DMS53 (cell line): ENCODE results near the gene RABGAP1.

Experiments
- DNase-seq: peaks from one replicate; lab custom pipeline; 2025; lab: John Stamatoyannopoulos, UW

RABGAP1 gene

GRCh38 chr9:123083680-123084079, 142.9 kb downstream of the RABGAP1 start:
- DNase-seq: no peak

DNA sequence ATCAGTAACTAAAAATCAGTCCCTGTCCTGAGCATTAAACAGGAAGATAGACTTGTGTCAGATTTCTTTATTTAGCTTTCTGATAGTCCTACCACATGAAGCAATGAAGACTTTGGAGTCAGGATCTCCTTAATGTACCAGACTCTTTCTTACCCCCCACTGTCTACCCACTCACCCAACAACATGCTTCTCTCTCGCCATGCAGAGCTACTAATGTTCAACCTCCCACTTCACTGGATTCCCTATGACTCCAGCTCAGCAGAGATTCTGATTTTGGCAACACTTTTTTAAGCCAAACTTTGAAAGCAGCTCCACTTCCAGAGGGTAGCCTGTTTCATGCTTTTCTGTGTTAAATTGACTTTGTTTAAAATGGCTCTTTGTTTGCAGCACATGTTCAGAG, 143.4 kb downstream of the RABGAP1 start:
- DNase-seq: no peak

DNA sequence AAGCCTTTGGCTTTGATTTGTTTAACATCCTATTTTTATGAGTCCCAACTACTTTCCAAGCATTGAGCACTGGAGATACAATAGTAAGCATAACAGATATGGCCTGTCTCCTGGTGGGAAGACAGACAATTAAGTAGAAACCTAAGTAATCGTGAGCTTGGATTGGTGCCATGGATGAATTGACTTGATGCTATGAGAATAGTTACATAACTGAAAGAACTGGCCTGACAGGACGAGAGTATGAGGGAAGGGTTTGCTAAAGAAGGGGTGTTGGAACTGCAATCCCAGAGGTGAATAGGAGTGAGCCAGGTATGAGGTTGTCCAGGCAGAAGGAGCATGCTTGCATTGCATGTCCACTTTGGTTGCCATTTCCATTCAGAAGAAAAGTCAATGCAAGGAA, 145.1 kb downstream of the RABGAP1 start:
- no peak for DNase-seq

- peak; percentile 42 for DNase-seq
Observed at GRCh38 chr9:123087359-123087888, 146.6 kb downstream of the RABGAP1 start.

DNA sequence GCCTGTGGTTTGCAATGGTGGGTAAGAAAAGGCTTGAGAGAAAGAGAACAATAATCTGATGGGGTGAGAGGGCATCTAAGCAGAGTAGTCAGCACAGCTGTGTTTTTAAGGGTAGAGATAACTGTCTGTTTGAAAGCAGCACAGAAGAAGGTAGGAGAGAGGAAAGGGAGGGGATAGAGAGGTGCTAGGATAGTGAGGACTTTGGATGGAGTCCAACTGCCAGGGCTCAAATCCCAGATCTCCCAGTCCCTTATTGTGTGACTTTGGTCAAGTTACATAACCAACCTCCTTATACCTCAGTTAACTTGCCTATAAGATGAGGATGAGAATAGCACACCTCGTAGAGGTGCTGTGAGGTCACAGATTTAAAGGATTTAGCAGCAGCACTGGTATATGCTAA, 148.2 kb downstream of the RABGAP1 start:
- no peak for DNase-seq

- DNase-seq: peak; percentile 67
Observed at GRCh38 chr9:123089790-123090189, 149.0 kb downstream of the RABGAP1 start.

DNA sequence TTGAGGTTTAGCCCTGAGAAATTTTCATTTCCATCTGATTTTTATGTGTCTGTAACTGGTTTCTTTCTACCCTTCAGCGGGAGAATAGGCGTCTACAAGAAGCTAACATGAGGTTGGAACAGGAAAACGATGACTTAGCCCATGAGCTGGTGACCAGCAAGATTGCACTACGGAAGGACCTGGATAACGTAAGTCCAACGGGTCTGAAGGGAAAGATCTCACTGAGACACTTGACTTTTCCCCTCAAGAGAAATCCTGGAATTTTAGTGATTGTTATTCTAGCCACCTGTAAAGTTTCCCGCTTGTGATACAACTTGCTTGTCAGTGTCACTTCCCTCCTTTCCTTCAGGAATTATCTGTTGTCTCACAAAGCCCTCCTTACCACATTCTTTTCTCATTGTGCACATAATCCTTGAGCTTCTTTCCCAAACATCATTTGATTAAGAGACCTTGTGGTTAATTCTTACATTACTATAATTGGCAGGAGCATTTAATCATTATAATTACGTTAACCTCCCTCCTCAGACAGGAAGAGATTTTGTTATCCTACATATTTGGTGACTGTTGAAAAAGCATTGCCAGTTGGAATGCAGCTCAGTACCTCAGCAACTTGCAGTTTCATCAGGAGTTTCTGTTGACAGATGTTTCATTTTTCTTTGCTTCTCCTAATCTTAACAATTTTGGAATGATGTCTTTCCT, 149.5 kb downstream of the RABGAP1 start:
- no peak for DNase-seq

- no peak for DNase-seq
Observed at GRCh38 chr9:123090956-123091355, 150.1 kb downstream of the RABGAP1 start.

- DNase-seq: no peak
Observed at GRCh38 chr9:123091459-123091858, 150.6 kb downstream of the RABGAP1 start.

- no peak for DNase-seq
Observed at GRCh38 chr9:123093141-123093540, 152.3 kb downstream of the RABGAP1 start.

DNA sequence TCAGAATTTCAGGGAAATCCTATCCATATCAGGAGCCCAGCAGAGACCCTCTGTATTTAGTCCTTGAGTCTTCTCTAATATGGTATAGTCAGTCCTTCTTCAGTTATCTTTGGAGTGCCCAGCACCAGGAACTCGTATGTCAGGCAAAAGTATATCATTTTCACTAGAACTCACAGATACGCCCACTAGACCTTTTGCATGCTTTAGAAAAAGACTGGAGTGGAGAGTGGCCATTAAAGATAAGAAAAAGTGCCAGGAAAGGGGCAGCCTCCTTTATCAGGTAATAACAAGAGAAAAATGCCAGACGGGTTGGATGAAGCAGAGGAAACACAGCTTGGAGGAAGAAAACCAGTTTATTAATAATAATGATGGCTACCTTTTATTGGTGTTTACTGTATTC, 156.2 kb downstream of the RABGAP1 start:
- DNase-seq: no peak

GRCh38 chr9:123097430-123098095, 156.7 kb downstream of the RABGAP1 start:
- DNase-seq: no peak

GRCh38 chr9:123098096-123098459, 157.3 kb downstream of the RABGAP1 start:
- no peak for DNase-seq

- DNase-seq: peak; percentile 16
Observed at GRCh38 chr9:123099042-123099441, 158.2 kb downstream of the RABGAP1 start.

- DNase-seq: no peak
Observed at GRCh38 chr9:123099548-123099947, 158.7 kb downstream of the RABGAP1 start.

DNA sequence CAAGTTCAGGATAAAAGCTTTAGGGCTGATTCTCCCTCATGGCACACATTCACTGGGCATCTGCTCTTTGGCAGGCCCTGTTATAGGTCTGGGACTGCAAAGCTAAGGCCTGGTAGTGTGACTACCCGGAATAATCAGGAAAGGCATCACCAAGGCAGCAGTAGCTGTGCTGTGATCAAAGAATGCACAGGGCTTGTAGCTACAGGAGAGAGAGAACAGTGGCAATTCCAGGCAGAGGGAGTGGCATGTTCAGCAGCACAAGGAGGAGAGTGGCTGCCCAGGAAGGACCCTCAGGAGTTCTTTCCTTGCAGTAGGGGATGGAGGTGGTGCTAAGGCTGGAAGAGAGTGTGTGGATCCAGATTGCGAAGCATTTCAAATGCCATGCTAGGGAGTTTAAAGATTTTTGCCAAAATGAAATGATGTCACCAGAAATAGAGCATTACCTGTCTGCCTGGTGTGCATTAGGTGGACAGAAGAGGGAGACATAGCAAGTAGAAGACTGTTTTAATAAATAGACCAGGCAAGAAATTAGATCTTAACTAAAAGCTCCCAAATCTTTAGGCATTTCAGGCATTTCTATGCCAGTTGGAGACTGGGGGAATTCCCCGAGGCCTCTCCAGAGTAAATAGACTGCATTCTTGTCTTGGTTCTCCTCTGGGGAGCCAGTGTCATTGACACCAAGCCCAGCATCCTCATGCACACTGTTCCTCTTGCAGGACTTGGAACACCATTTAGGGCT, 161.7 kb downstream of the RABGAP1 start:
- peak; percentile 19 for DNase-seq

GRCh38 chr9:123104807-123105206, 164.0 kb downstream of the RABGAP1 start:
- DNase-seq: no peak

DNA sequence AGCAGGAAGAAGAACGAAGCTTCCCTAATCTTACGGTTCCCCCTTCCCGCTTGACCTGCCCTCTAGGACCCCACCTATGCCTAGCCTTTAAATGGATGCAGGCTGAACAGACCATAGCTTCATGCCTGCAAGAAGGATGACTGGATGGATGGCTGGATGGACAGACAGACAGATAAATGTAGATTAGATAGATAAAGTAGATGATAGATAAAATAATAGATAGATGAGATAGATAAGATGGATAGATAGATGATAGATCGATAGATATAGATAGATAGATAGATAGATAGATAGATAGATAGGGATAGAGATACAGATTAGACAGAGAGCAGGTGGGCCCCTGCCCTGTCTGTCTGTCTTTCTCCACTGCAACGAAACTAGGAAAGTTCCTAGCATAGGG, 164.7 kb downstream of the RABGAP1 start:
- DNase-seq: no peak

DNA sequence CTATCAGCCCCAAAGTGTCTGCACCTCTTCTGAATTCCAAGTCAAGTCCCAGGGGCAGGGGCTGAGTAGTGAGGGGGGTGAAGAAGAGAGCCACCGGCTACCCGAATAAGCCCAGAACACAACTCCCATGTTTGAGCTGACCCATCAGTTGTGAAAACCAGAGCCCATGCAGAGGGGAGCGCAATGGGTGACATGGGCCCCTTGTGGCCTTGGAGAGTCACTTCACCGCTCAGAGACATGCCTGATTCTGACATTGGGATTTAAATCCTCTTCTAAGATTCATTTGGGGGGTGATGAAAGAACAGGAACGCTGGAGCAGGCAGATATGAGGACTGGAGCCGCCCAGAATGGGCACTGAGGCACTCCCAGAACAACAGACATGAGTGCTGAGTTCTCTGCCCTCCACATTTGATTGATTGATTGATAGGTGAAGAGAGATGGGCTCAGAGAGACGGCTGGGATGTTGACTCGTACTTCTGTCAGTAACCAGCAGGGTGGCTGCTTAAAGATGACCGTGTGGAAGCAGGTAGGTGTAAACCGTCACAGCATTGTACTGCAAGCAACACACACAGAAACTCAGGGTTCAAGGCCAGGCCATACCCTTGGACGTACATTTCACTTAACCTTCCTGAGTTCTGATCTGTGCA, 166.9 kb downstream of the RABGAP1 start:
- peak; percentile 15 for DNase-seq

DNA sequence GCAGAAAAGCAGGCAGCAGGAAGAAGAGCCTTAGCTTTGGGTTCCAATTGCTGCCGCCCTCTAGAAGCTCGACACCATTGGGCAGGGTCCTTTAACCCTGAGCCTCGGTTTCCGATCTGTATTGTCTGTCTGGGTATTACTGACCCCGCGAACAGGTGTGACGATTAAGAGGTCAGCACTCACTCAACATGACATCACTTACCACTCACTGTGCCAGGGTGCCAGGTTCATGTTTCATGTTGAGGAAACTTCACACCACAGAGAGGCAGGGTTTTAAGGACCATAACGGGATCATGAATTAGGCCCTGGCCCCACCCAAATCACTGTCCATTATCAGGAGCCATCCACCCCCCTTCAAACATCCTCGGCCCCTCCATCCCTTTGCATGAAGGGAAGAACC, 168.2 kb downstream of the RABGAP1 start:
- no peak for DNase-seq

DNA sequence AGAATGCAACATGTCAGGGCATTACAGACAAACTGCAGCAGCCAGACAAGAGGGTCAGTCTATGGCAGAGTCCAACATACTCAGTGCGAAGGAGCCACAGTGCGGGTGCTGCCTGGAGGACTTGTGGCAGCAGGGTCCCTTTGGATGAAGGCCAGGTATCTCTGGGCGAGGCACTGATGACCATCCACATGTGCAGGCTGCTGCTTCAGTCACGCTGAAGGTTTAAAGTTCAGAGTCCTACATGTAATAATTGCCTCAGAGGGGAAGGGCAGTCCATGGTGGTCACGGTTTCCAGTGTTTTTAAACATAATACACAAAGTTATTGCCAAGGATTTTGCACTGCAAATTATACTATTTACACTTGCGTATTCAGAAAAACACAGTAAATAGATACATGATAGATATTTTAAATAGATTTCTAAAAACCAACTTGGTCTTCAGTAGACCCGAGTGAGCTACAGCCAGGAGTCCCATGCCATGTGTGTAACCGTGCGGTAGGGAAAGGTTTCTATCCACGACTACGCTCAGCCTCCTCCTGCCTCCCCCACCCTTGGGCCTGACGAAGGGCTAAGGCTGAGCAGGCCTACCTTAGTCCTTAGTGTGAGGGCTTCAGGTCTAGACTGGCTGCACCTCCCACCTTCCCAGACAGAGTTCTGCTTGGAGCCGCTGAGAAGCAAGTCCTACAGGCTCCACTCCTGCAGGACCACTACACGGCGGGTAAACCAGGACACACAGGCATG, 168.9 kb downstream of the RABGAP1 start:
- no peak for DNase-seq
